ENCODE results near the gene USF3. TPM values are rescaled to one million over a fixed set of nuclear protein-coding genes. Genes with fewer than 3 reads are reported as not detected.

The USF3 gene
- total and polyA plus RNA-seq, 9 donors = 4.8 to 18.7 (median 15.6) TPM

DNA sequence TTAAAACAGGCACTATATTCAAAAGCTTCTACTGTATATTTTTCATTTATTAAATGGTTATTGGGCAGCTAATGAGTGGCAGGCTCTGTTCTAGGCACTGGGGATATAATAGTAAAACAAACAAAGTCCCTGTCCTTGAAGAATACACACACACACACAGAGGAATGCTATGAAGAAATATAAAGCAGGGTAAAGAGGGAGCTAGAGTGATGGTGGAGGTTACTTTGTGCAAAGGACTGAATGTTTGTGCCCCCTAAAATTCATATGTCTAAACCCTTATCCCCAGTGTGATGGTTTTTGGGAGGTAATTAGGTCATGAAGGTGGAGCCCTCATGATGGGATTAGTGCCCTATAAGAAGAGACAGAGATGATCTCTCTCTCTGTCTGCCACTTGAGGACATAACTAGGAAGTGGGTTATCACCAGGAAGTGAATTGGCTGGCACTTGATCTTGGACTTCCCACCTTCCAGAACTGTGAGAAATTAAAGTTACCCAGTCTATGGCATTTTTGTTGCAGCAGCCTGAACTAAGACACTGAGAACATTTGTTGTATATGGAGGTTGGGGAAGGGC lies 31.8 kb downstream of the USF3 start:
- intact Hi-C loops (cut with DNase I) = no loop called here
- no peak for TF ChIP-seq EP300 (IDR thresholded peaks at IDR 0.05)
- TF ChIP-seq, protein P1, sequence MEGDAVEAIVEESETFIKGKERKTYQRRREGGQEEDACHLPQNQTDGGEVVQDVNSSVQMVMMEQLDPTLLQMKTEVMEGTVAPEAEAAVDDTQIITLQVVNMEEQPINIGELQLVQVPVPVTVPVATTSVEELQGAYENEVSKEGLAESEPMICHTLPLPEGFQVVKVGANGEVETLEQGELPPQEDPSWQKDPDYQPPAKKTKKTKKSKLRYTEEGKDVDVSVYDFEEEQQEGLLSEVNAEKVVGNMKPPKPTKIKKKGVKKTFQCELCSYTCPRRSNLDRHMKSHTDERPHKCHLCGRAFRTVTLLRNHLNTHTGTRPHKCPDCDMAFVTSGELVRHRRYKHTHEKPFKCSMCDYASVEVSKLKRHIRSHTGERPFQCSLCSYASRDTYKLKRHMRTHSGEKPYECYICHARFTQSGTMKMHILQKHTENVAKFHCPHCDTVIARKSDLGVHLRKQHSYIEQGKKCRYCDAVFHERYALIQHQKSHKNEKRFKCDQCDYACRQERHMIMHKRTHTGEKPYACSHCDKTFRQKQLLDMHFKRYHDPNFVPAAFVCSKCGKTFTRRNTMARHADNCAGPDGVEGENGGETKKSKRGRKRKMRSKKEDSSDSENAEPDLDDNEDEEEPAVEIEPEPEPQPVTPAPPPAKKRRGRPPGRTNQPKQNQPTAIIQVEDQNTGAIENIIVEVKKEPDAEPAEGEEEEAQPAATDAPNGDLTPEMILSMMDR (IDR thresholded peaks at IDR 0.05) = no peak
- Histone ChIP-seq H3K27me3 (no peaks in the 10 kb centered on the region), H3K27ac (no peak overlapping the region), H3K4me3 (no peak overlapping the region), H3K9me3 (no peaks in the 10 kb centered on the region), H3K4me1 (ENCODE audit: insufficient read depth) (no peaks in the 10 kb centered on the region), H3K36me3 (no peaks in the 10 kb centered on the region)
- DNase-seq = no peak

DNA sequence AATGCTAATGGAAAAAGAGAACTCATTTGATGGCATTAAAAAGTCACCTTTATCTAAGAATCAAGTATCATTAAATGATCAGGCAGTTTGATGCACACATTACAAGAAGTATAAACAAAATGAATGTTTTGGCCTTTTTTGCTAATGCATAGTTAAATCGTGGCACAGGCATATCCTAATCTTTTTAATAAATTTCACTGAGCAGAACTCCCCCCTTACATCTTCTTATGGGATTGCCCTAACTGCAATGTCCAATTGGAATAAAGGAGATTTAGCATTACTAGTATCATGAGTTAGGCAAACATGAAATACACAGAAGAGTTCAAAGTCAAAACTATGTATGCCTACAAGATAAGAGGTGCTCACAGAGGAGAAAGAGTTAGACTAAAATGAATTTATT lies 32.7 kb downstream of the USF3 start:
- H3K4me1 ChIP-seq (ENCODE audit: insufficient read depth) = no peaks in the 10 kb centered on the region

DNA sequence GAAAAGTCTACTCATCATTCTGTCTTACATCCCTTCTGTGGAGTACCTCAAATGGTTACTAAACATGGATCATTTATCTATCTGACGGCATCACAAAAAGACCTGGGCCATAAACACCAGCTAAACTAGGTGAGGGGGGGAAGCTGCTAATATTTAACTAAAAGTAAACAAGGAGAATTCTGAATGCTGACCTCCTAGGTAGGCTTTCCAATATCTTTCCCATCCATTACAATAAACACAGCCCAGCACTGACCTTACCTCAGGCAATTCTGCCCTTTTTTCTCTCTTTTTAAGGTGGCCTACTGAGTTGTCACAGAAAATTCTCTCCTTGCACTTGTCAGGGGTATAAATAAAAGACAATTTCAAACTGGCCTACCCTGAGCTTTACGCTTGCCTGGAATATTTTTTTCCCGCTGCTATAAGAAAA lies 33.1 kb downstream of the USF3 start:
- 96 to 98% (median 97%) methylated on average over 3 of the region's 3 CpGs for WGBS, 3 donors
- no peaks in the 10 kb centered on the region for H3K4me1 ChIP-seq (ENCODE audit: insufficient read depth)
- intact Hi-C loops (cut with DNase I) = no loop called here
- H3K36me3 ChIP-seq = no peaks in the 10 kb centered on the region
- no peaks in the 10 kb centered on the region for H3K9me3 ChIP-seq
- TF ChIP-seq EP300 (IDR thresholded peaks at IDR 0.05) (no peak), POLR2A (IDR thresholded peaks at IDR 0.05) (no peak)
- TF ChIP-seq, protein P1 (IDR thresholded peaks at IDR 0.05) = no peak
- H3K27me3 ChIP-seq = no peaks in the 10 kb centered on the region
- no peak overlapping the region for H3K27ac ChIP-seq
- no peak overlapping the region for H3K4me3 ChIP-seq
- no peak for DNase-seq

More for the DNA sequence above, 32.7 kb downstream of the USF3 start:
- no peak overlapping the region for H3K27ac ChIP-seq
- H3K9me3 ChIP-seq = no peaks in the 10 kb centered on the region
- no peaks in the 10 kb centered on the region for H3K27me3 ChIP-seq
- no peak overlapping the region for H3K4me3 ChIP-seq
- WGBS, 3 donors = 39 to 67% (median 40%) methylated on average over 1 of the region's 1 CpG
- DNase-seq = no peak
- TF ChIP-seq POLR2A (IDR thresholded peaks at IDR 0.05) = no peak
- no peak for TF ChIP-seq EP300 (IDR thresholded peaks at IDR 0.05)
- TF ChIP-seq, protein P1 (IDR thresholded peaks at IDR 0.05) = no peak
- no peaks in the 10 kb centered on the region for H3K36me3 ChIP-seq
- intact Hi-C loops (cut with DNase I) = no loop called here

DNA sequence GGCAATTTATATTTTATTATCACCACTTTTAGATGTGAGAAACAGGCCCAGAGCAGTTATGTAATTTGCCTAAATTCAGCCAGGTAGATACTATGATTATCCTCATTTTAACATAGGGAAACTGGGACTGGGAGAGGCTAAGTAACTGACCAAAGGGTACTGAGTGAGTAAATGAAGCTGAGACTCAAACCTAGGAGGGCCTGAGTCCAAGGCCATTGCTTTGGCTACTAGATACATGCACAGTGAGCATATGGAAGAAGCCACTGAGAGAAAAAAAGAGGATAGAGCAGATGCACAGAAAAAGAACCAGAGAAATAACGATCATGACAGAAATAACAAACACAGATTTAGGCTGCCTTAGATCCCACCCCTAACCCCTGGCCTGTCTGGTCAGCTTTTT lies 33.6 kb downstream of the USF3 start:
- no peak for TF ChIP-seq POLR2A (IDR thresholded peaks at IDR 0.05)
- TF ChIP-seq, protein P1 (IDR thresholded peaks at IDR 0.05) = no peak
- no peak for DNase-seq
- Histone ChIP-seq H3K4me3 (no peak overlapping the region), H3K9me3 (no peaks in the 10 kb centered on the region), H3K27me3 (no peaks in the 10 kb centered on the region), H3K36me3 (no peaks in the 10 kb centered on the region), H3K4me1 (ENCODE audit: insufficient read depth) (no peaks in the 10 kb centered on the region), H3K27ac (no peak overlapping the region)
- WGBS, 3 donors = 28 to 52% (median 43%) methylated on average over 1 of the region's 1 CpG
- intact Hi-C loops (cut with DNase I) = no loop called here

Measured in ovary (tissue), 9 donors.